Upper lobe of left lung (tissue), 4 donors: ENCODE measurements around the gene SCGB2B2.

ENCODE experiments used
- EP300 ChIP-seq, 4 donors: sonication (generic); formaldehyde crosslinking; IDR thresholded peaks; one replicate each; pipeline ENCODE4 v1.5.1; 2017; ENCODE audit warnings: antibody characterized with exemption in 4 of 4, control low read depth in 2 of 4
- POLR2A ChIP-seq, 4 donors: fragments of 450-650 bp; IDR thresholded peaks; one replicate each; pipeline ENCODE4 v1.5.1; 2016 to 2017; ENCODE audit warnings: antibody characterized with exemption in 4 of 4, mild to moderate bottlenecking in 2 of 4
- POLR2AphosphoS5 ChIP-seq, 2 donors: sonication (generic); formaldehyde crosslinking; IDR thresholded peaks; one replicate each; pipeline ENCODE4 v1.5.1; 2017; ENCODE audit warnings: antibody characterized with exemption in 2 of 2
- TF ChIP-seq, protein P1 (sequence below), 6 experiments: fragments of 450-650 bp in 4 of 6; fragments of 200-600 bp in 2 of 6; sonication (generic) in 2 of 6; IDR thresholded peaks; one replicate each; pipeline ENCODE4 v1.5.1; 2016 to 2019; ENCODE audit warnings: antibody characterized with exemption in 6 of 6

DNA sequence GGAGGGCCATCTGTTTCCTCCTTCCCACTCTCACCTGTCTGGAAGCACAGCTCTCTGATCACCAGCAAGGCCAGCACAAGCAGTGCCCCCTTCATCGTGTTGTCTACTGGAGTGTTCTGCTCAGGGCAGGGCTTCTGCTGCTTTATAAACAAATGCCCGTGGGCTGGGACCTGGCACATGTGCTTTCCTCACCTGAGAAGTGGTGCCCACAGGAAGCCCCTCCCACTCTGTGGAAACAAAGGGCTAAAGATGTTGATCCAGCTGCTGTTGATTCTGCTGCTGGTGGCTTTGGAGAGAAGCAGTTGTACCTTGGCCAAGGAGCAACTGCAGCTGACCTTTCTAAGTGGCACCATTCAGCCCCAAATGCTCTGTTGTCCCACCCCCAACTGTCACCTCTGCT is 30.7 kb upstream of the SCGB2B2 start:
- TF ChIP-seq, protein P1, sequence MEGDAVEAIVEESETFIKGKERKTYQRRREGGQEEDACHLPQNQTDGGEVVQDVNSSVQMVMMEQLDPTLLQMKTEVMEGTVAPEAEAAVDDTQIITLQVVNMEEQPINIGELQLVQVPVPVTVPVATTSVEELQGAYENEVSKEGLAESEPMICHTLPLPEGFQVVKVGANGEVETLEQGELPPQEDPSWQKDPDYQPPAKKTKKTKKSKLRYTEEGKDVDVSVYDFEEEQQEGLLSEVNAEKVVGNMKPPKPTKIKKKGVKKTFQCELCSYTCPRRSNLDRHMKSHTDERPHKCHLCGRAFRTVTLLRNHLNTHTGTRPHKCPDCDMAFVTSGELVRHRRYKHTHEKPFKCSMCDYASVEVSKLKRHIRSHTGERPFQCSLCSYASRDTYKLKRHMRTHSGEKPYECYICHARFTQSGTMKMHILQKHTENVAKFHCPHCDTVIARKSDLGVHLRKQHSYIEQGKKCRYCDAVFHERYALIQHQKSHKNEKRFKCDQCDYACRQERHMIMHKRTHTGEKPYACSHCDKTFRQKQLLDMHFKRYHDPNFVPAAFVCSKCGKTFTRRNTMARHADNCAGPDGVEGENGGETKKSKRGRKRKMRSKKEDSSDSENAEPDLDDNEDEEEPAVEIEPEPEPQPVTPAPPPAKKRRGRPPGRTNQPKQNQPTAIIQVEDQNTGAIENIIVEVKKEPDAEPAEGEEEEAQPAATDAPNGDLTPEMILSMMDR (IDR thresholded peaks at IDR 0.05): no peak
- no peak for TF ChIP-seq POLR2AphosphoS5 (IDR thresholded peaks at IDR 0.05)
- no peak for TF ChIP-seq POLR2A (IDR thresholded peaks at IDR 0.05)
- TF ChIP-seq EP300 (IDR thresholded peaks at IDR 0.05): no peak
